Measurements from ENCODE around the gene CALR.

Gene CALR

GRCh38 chr19:12990853-12991252, 52.4 kb downstream of the CALR start:
- no peak for DNase-seq (ENCODE audit: low read depth in 2 of 2)
- TF ChIP-seq CTCF (IDR thresholded peaks at IDR 0.05; ENCODE audit: low read depth, low read length) = no peak
- H3K4me3 ChIP-seq (replicated peaks in 1 of 2; ENCODE audit: low read depth in 2 of 2, low read length in 2 of 2) = no peak overlapping the region

GRCh38 chr19:12991296-12991695, 52.9 kb downstream of the CALR start:
- no peak for TF ChIP-seq CTCF (IDR thresholded peaks at IDR 0.05; ENCODE audit: low read depth, low read length)
- no peak overlapping the region for H3K4me3 ChIP-seq (replicated peaks in 1 of 2; ENCODE audit: low read depth in 2 of 2, low read length in 2 of 2)
- no peak for DNase-seq (ENCODE audit: low read depth in 2 of 2)

- H3K4me3 ChIP-seq (replicated peaks in 1 of 2; ENCODE audit: low read depth in 2 of 2, low read length in 2 of 2) = no peak overlapping the region
- DNase-seq (ENCODE audit: low read depth in 2 of 2) = no peak
- no peak for TF ChIP-seq CTCF (IDR thresholded peaks at IDR 0.05; ENCODE audit: low read depth, low read length)
Observed at GRCh38 chr19:12992729-12993128, 54.3 kb downstream of the CALR start.

GRCh38 chr19:12993562-12993961, 55.2 kb downstream of the CALR start:
- DNase-seq (ENCODE audit: low read depth in 2 of 2) = no peak
- H3K4me3 ChIP-seq (replicated peaks in 1 of 2; ENCODE audit: low read depth in 2 of 2, low read length in 2 of 2) = no peak overlapping the region
- no peak for TF ChIP-seq CTCF (IDR thresholded peaks at IDR 0.05; ENCODE audit: low read depth, low read length)

All from cardiac fibroblast (primary cell).